H1 (cell line): ENCODE measurements around the gene KRT83. TPM values are rescaled to one million over a fixed set of nuclear protein-coding genes. Genes with fewer than 3 reads are reported as not detected.

Source experiments
- TAF7 ChIP-seq: optimal IDR thresholded peaks from 2 replicates; pipeline ENCODE3; 2011; ENCODE audit warnings: low read depth, mild to moderate bottlenecking, inconsistent platforms, low read length, moderate library complexity, borderline replicate concordance
- polyA plus RNA-seq, 7 experiments: library from polyadenylated mRNA; depleted of rRNA in 3 of 7; stranded (reverse) in 5 of 7; unstranded in 2 of 7; fragments of >200 nt in 5 of 7; fragments of 200-250 nt in 2 of 7; gene quantifications; 1 replicate in 5 of 7; 2 replicates in 1 of 7; 4 replicates in 1 of 7; pipeline versions ENCODE4 v1.2.1 to v1.2.3, GENCODE V29; 2011 to 2013; ENCODE audit warnings: missing spikeins in 2 of 7, mixed read lengths in 2 of 7
- total RNA-seq: library from RNA; stranded (reverse); fragmentation: NEBNext Ultra II Directional; extraction: Animal tissue kit (Norgen Biotek cat#: 25700); gene quantifications from 2 replicates; pipeline ENCODE4 v1.2.1, GENCODE V29; 2021

The KRT83 gene
- total and polyA plus RNA-seq, 2 of the 8 experiments (the other 6 are each of a cell fraction or from before 2014, with no cell fraction given), result not detected

- TF ChIP-seq TAF7, result no peak
Measured at GRCh38 chr12:52344111-52344510, 22.9 kb upstream of the KRT83 start (continued).
